Mesendoderm (in vitro differentiated cells): ENCODE results near the gene RPLP1.

ENCODE experiments used
- DNase-seq: peaks from one replicate; pipeline ENCODE4 v3.0.0; 2013
- H2AK5ac ChIP-seq: 2 replicates; pipeline ENCODE4 v1.6.1; 2013; ENCODE audit warnings: low read length, inconsistent platforms
- H2BK120ac ChIP-seq: 2 replicates; pipeline ENCODE4 v1.6.1; 2013; ENCODE audit warnings: low read depth, mild to moderate bottlenecking, low read length, moderate library complexity, mixed read lengths
- H2BK15ac ChIP-seq: replicated peaks from 2 replicates; pipeline ENCODE4 v1.6.1; 2013; ENCODE audit warnings: low read depth, mild to moderate bottlenecking, moderate library complexity
- H2BK5ac ChIP-seq: 2 replicates; pipeline ENCODE4 v1.6.1; 2013; ENCODE audit warnings: low read length, inconsistent platforms
- H3K18ac ChIP-seq: 2 replicates; pipeline ENCODE4 v1.6.1; 2013; ENCODE audit warnings: mild to moderate bottlenecking, low read length, mixed read lengths
- H3K23ac ChIP-seq: one replicate; pipeline ENCODE4 v1.6.1; 2013; ENCODE audit warnings: low read length
- H3K27ac ChIP-seq: 2 replicates; pipeline ENCODE4 v1.5.1; 2013; ENCODE audit warnings: low read depth, mild to moderate bottlenecking, inconsistent platforms, low read length, moderate library complexity
- H3K27me3 ChIP-seq: 2 replicates; pipeline ENCODE4 v1.6.1; 2013; ENCODE audit warnings: low read length, control low read depth, mild to moderate bottlenecking, inconsistent platforms; ENCODE audit not compliant: insufficient read depth, poor library complexity
- H3K36me3 ChIP-seq: 2 replicates; pipeline ENCODE4 v1.6.1; 2013; ENCODE audit warnings: low read length, inconsistent platforms; ENCODE audit not compliant: control insufficient read depth, insufficient read depth
- H3K4ac ChIP-seq: one replicate; pipeline ENCODE4 v1.6.1; 2013; ENCODE audit warnings: low read depth, mild to moderate bottlenecking, low read length, moderate library complexity
- H3K4me1 ChIP-seq: 2 replicates; pipeline ENCODE4 v1.6.1; 2013; ENCODE audit warnings: low read depth, low read length, inconsistent platforms; ENCODE audit not compliant: control insufficient read depth
- H3K4me2 ChIP-seq: 2 replicates; pipeline ENCODE4 v1.6.1; 2013; ENCODE audit warnings: low read length
- H3K4me3 ChIP-seq: 2 replicates; pipeline ENCODE4 v1.5.1; 2013; ENCODE audit warnings: mild to moderate bottlenecking, low read length
- H3K56ac ChIP-seq: one replicate; pipeline ENCODE4 v1.6.1; 2013; ENCODE audit warnings: low read length
- H3K79me1 ChIP-seq: 2 replicates; pipeline ENCODE4 v1.6.1; 2013; ENCODE audit warnings: low read length, inconsistent platforms
- H3K79me2 ChIP-seq: 2 replicates; pipeline ENCODE4 v1.6.1; 2013; ENCODE audit warnings: mild to moderate bottlenecking, low read length; ENCODE audit not compliant: control insufficient read depth, insufficient read depth
- H3K9ac ChIP-seq: 2 replicates; pipeline ENCODE4 v1.6.1; 2013; ENCODE audit warnings: low read length, inconsistent platforms
- H4K5ac ChIP-seq: one replicate; pipeline ENCODE4 v1.6.1; 2013; ENCODE audit warnings: low read length
- H4K8ac ChIP-seq: one replicate; pipeline ENCODE4 v1.6.1; 2013; ENCODE audit warnings: low read depth, mild to moderate bottlenecking, control low read depth, low read length, moderate library complexity
- WGBS: extraction: QIAGEN DNeasy Blood & Tissue Kit; methylation state at CpG from one replicate; pipeline ENCODE4 v1.1.7; 2013; ENCODE audit warnings: low lambda C conversion rate, missing lambda C conversion rate; ENCODE audit not compliant: insufficient coverage; ENCODE audit errors: extremely low coverage; 5-methylcytosine and 5-hydroxymethylcytosine counted together

RPLP1 gene

DNA sequence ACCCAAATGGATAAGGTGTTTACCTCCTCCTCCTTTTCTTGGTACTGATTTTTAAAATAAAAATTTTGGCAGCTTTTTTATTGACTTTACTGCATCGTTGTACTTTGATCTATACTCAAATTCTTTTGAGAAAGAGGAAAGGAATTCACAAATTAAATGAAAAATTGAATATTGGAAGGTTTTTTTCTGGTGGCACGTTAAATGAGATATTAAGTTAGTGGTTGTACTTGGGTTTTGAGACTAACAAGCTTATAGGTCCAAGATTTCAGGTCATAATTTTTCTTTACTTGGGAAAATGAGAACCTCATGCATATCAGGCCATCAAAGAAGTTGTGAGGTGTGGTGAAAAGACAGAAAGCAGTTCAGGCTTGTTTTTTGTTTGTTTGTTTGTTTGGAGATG lies 14.1 kb downstream of the RPLP1 start:
- H3K79me1 ChIP-seq, result no peaks in the 10 kb centered on the region
- no peaks in the 10 kb centered on the region for H3K4me1 ChIP-seq
- no peak overlapping the region for H2BK5ac ChIP-seq
- no peak overlapping the region for H3K23ac ChIP-seq
- DNase-seq, result no peak
- no peak overlapping the region for H3K56ac ChIP-seq
- H2AK5ac ChIP-seq, result no peak overlapping the region
- H4K5ac ChIP-seq, result no peak overlapping the region
- no peaks in the 10 kb centered on the region for H3K27me3 ChIP-seq
- H3K18ac ChIP-seq, result no peak overlapping the region
- H4K8ac ChIP-seq, result no peak overlapping the region
- no peak overlapping the region for H2BK15ac ChIP-seq
- no peak overlapping the region for H3K4me3 ChIP-seq
- no peaks in the 10 kb centered on the region for H3K36me3 ChIP-seq
- WGBS, result 100% methylated on average over 1 of the region's 2 CpGs
- no peak overlapping the region for H3K27ac ChIP-seq
- H2BK120ac ChIP-seq, result no peak overlapping the region
- H3K79me2 ChIP-seq, result no peaks in the 10 kb centered on the region
- no peak overlapping the region for H3K4ac ChIP-seq
- no peak overlapping the region for H3K9ac ChIP-seq
- no peak overlapping the region for H3K4me2 ChIP-seq

- Histone ChIP-seq H3K4me3 (no peak overlapping the region), H2BK5ac (no peak overlapping the region), H2AK5ac (no peak overlapping the region), H3K36me3 (no peaks in the 10 kb centered on the region), H3K4me2 (no peak overlapping the region), H2BK15ac (no peak overlapping the region), H3K27me3 (no peaks in the 10 kb centered on the region), H3K4me1 (no peaks in the 10 kb centered on the region), H3K79me1 (no peaks in the 10 kb centered on the region), H3K9ac (no peak overlapping the region), H3K79me2 (no peaks in the 10 kb centered on the region), H2BK120ac (no peak overlapping the region), H3K56ac (no peak overlapping the region), H3K27ac (no peak overlapping the region), H4K8ac (no peak overlapping the region), H3K23ac (no peak overlapping the region), H3K18ac (no peak overlapping the region), H4K5ac (no peak overlapping the region), H3K4ac (no peak overlapping the region)
- no peak for DNase-seq
- no CpG with 5 or more reads among the region's 11 CpGs for WGBS
These were observed 15.0 kb downstream of the RPLP1 start for GRCh38 chr15:69467636-69468035.

DNA sequence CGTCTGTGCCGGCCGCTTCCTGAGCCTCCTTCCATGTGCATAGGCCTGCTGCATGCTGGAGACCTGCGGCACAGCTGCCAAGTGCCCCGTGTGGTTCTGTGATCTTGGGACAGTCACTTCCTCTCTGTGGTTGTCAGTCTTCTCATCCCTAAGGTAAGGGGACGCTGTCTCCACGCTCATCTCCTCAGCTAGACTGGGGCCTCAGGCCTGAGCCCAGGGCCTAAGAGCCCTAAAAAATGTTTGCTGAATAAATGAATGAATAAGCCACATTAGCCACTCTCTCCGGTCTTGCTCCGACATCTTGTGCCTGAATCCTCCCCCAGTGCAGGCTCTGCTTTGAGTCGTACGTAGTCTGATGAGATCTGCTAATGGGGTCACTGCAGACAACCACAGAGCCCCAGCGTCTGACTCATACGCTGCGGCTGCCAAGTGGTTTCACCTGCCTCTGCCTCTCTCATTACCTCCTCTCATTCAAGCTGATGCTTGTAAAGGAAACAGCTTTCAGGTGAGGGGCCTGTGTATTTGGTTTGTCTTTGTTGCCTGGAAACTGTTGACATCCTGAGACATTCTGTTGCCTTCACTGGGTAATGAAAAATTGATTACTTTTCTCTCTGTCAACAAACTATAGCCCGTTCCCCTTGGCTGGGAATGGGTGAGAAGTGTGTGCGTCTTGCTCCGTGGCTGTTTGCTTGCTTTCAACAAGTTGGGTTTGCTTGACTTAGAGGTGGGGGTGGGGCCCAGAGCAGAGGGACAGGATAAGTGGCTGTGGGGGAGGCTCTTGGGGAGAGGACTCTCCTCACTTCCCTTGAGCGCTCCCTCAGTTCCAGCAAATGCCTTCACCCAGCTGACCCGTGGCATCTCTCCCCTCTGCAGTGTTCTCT lies 15.9 kb downstream of the RPLP1 start:
- Histone ChIP-seq H3K23ac (no peak overlapping the region), H4K8ac (no peak overlapping the region), H3K9ac (no peak overlapping the region), H2BK5ac (no peak overlapping the region), H3K27me3 (no peaks in the 10 kb centered on the region), H3K4me3 (no peak overlapping the region), H3K4ac (no peak overlapping the region), H2AK5ac (no peak overlapping the region), H2BK120ac (no peak overlapping the region), H3K79me2 (no peaks in the 10 kb centered on the region), H3K4me2 (no peak overlapping the region), H3K79me1 (no peaks in the 10 kb centered on the region), H3K36me3 (no peaks in the 10 kb centered on the region), H2BK15ac (no peak overlapping the region), H3K4me1 (no peaks in the 10 kb centered on the region), H3K56ac (no peak overlapping the region), H3K18ac (no peak overlapping the region), H3K27ac (no peak overlapping the region), H4K5ac (no peak overlapping the region)
- peak; percentile 48 for DNase-seq
- no CpG with 5 or more reads among the region's 19 CpGs for WGBS

DNA sequence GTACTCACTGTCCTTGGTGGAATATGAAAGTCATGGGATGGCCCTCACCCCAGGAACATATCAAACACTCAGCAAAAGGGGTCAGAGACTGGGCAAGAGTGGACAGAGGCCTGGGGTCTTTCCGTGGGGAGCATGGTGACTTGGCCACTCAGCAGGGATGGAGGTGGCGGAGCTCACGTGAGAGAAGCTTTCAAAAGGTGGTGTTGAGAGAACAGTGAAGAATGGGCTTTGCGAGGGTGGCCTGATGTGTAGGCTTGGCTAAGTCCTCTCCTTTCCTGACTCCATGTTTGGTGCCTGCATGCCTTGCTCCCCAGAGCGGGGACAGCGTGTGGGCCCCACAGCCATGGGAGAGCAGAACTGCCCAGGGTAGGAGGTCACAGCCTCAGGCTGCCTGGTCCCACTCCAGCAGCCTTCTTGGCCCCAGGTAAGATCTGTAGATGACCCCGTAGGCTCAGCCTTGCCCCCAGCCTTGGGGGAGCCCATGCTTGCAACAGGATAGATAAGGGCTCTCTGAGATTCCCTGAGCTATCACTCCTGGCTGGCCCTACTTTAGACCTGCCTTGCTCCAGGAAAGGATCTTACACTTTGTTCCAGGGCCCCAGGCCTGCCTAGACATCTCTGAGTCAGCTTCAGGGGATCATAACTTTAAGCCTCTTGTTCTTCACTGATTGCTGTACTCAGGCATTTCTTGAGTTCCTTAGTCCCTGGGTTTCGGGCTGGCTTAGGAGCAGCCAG lies 17.0 kb downstream of the RPLP1 start:
- H2BK120ac ChIP-seq, result no peak overlapping the region
- H3K79me1 ChIP-seq, result no peaks in the 10 kb centered on the region
- H3K4me3 ChIP-seq, result no peak overlapping the region
- H3K4ac ChIP-seq, result no peak overlapping the region
- H3K4me1 ChIP-seq, result no peaks in the 10 kb centered on the region
- no peak overlapping the region for H3K4me2 ChIP-seq
- H3K18ac ChIP-seq, result no peak overlapping the region
- H3K23ac ChIP-seq, result no peak overlapping the region
- no peaks in the 10 kb centered on the region for H3K79me2 ChIP-seq
- no peak overlapping the region for H3K27ac ChIP-seq
- H3K56ac ChIP-seq, result no peak overlapping the region
- WGBS, result no CpG with 5 or more reads among the region's 8 CpGs
- no peak overlapping the region for H2BK5ac ChIP-seq
- H4K8ac ChIP-seq, result no peak overlapping the region
- no peak overlapping the region for H2BK15ac ChIP-seq
- H3K9ac ChIP-seq, result no peak overlapping the region
- no peak overlapping the region for H4K5ac ChIP-seq
- no peaks in the 10 kb centered on the region for H3K27me3 ChIP-seq
- no peak for DNase-seq
- no peak overlapping the region for H2AK5ac ChIP-seq
- H3K36me3 ChIP-seq, result no peaks in the 10 kb centered on the region

DNA sequence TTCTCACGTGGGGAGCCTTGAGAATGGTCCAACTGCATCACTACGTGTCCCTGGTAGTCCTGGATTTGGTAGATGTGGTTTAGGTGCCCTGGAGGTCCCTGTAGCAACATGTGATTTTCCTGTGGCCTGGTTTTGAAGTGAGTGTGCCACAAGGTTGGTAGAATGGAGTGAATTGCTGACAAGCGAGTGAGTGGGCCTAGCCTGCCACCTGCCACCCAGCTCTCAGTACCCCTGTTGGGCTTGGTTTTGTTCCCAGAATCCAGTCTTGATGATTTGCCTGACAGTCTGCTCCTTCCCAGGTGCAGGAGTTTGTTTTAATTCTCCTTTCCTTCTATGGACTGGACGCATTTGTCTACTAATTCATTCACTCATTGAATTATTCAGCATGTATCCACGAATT lies 19.4 kb downstream of the RPLP1 start:
- no peak overlapping the region for H2AK5ac ChIP-seq
- DNase-seq, result no peak

More for the DNA sequence above, 19.4 kb downstream of the RPLP1 start:
- H3K23ac ChIP-seq, result no peak overlapping the region
- H3K79me2 ChIP-seq, result no peaks in the 10 kb centered on the region
- H3K4ac ChIP-seq, result no peak overlapping the region
- no peaks in the 10 kb centered on the region for H3K79me1 ChIP-seq
- H2BK120ac ChIP-seq, result no peak overlapping the region
- no peaks in the 10 kb centered on the region for H3K27me3 ChIP-seq
- H3K4me2 ChIP-seq, result no peak overlapping the region
- H4K5ac ChIP-seq, result no peak overlapping the region
- no peak overlapping the region for H3K27ac ChIP-seq
- no peak overlapping the region for H4K8ac ChIP-seq
- H3K18ac ChIP-seq, result no peak overlapping the region
- no peak overlapping the region for H2BK15ac ChIP-seq
- WGBS, result no CpG with 5 or more reads among the region's 5 CpGs
- H3K9ac ChIP-seq, result no peak overlapping the region
- H3K36me3 ChIP-seq, result no peaks in the 10 kb centered on the region
- no peak overlapping the region for H2BK5ac ChIP-seq
- no peak overlapping the region for H3K4me3 ChIP-seq
- H3K4me1 ChIP-seq, result no peaks in the 10 kb centered on the region
- no peak overlapping the region for H3K56ac ChIP-seq
